ENCODE measurements around the gene MX2. TPM values are rescaled to one million over a fixed set of nuclear protein-coding genes. Genes with fewer than 3 reads are reported as not detected.

Gene MX2
- total and polyA plus RNA-seq, 2 of the 8 experiments (the other 6 are each of a cell fraction or from before 2014, with no cell fraction given), result 3.1 to 8.9 TPM

- H4K5ac ChIP-seq (ENCODE audit: insufficient read length, low read depth, low read length), result no peak overlapping the region
- no peak overlapping the region for H3K27ac ChIP-seq (ENCODE audit: low read depth, low read length)
- H3K14ac ChIP-seq (ENCODE audit: insufficient read length), result no peak overlapping the region
- H3K4ac ChIP-seq (replicated peaks; ENCODE audit: insufficient read length, low read depth, low read length), result no peak overlapping the region
- DNase-seq (ENCODE audit: low read depth in 1 of 2, low spot score in 2 of 2), result no peak
- H3K4me2 ChIP-seq (ENCODE audit: insufficient read depth in 1 of 2, low read depth in 2 of 2, low read length in 2 of 2), result no peak overlapping the region
- H3K56ac ChIP-seq (replicated peaks; ENCODE audit: insufficient read length, low read depth, low read length), result no peak overlapping the region
- FAIRE-seq, result no peak
- H3K9me3 ChIP-seq (ENCODE audit: insufficient read depth in 2 of 2, low read depth in 1 of 2, low read length in 1 of 2), result no peaks in the 10 kb centered on the region
- H2BK120ac ChIP-seq (replicated peaks; ENCODE audit: low read depth, low read length), result no peak overlapping the region
- H2BK5ac ChIP-seq (ENCODE audit: low read depth, low read length), result no peak overlapping the region
- H3K23me2 ChIP-seq (ENCODE audit: low read depth, low read length), result no peaks in the 10 kb centered on the region; the same call in 1 of the 2 replicates
- POLR2A ChIA-PET (ENCODE audit: partially characterized antibody), result interaction anchor here (1.0 kb wide), 1 partner anchor 82 kb away, joined by 3 read pairs; no protein-coding TSS in a partner anchor
- no peak overlapping the region for H2BK15ac ChIP-seq (ENCODE audit: low read length)
- peaks cover 0 to 15% (median 2%) of the 10 kb centered on the region in 4 experiments; a peak in 5 of 7 replicates for H3K4me1 ChIP-seq (replicated peaks in 1 of 4; ENCODE audit: control insufficient read depth in 3 of 4, insufficient read depth in 4 of 4, low read length in 3 of 4)
- H2AFZ ChIP-seq (ENCODE audit: low read length), result no peak overlapping the region
- H3K79me2 ChIP-seq (ENCODE audit: control insufficient read depth in 1 of 2, insufficient read depth in 2 of 2, low read length in 2 of 2), result no peaks in the 10 kb centered on the region
- 78% methylated on average over 4 of the region's 4 CpGs; no CpG with 5 or more reads in 1 of the 2 experiments for WGBS, 2 experiments (ENCODE audit: extremely low coverage in 1 of 2, insufficient coverage in 1 of 2, insufficient read length in 1 of 2, insufficient replicate concordance in 2 of 2, low coverage in 1 of 2, low lambda C conversion rate in 2 of 2, missing lambda C conversion rate in 1 of 2)
- no peak overlapping the region for H2BK20ac ChIP-seq (ENCODE audit: low read length)
- no peak overlapping the region for H2BK12ac ChIP-seq (ENCODE audit: low read depth, low read length)
- H3K36me3 ChIP-seq (ENCODE audit: control insufficient read depth in 2 of 4, insufficient read depth in 4 of 4, low read length in 3 of 4), result no peaks in the 10 kb centered on the region
- no peak overlapping the region for H3K9ac ChIP-seq (replicated peaks in 1 of 4; ENCODE audit: extremely low read depth in 1 of 4, low read depth in 3 of 4, low read length in 3 of 4)
- H4K8ac ChIP-seq (ENCODE audit: extremely low read depth, insufficient read depth, low read length), result no peak overlapping the region
- H3K4me3 ChIP-seq (ENCODE audit: extremely low read depth in 1 of 4, insufficient read depth in 2 of 4, low read depth in 3 of 4, low read length in 4 of 4), result no peak overlapping the region
- peaks cover 0 to 1% (median 0%) of the 10 kb centered on the region in 4 experiments; a peak in 1 of 7 replicates for H3K27me3 ChIP-seq (replicated peaks in 1 of 4; ENCODE audit: control insufficient read depth in 3 of 4, extremely low read depth in 1 of 4, insufficient read depth in 3 of 4, low read length in 3 of 4)
- no peak overlapping the region for H4K91ac ChIP-seq (replicated peaks; ENCODE audit: insufficient read length, low read length)
- H3K23ac ChIP-seq (ENCODE audit: insufficient read length), result no peak overlapping the region
- no peak overlapping the region for H2AK5ac ChIP-seq (ENCODE audit: low read depth, low read length)
- H4K20me1 ChIP-seq (replicated peaks in 1 of 2; ENCODE audit: control insufficient read depth in 1 of 2, insufficient read depth in 2 of 2, low read length in 2 of 2), result no peaks in the 10 kb centered on the region
- CTCF ChIA-PET (ENCODE audit: partially characterized antibody), result interaction anchor here (0.6 to 7.3 kb wide), 6 partner anchors 7 to 291 kb away, joined by 4 to 53 read pairs (median 12); partner anchors contain the start of gene MX2
- H3K79me1 ChIP-seq (ENCODE audit: low read depth, low read length), result no peaks in the 10 kb centered on the region; the same call in 1 of the 2 replicates
- no peak overlapping the region for H3K18ac ChIP-seq (ENCODE audit: extremely low read depth, low read length)
- TF ChIP-seq POU5F1 (IDR thresholded peaks at IDR 0.05; ENCODE audit: low read depth, low read length) (no peak), EZH2 (IDR thresholded peaks at IDR 0.05; ENCODE audit: low read depth, low read length, severe bottlenecking) (no peak), CBX8 (IDR thresholded peaks at IDR 0.05; ENCODE audit: borderline replicate concordance, low read depth, low read length) (no peak), HDAC6 (IDR thresholded peaks at IDR 0.05; ENCODE audit: low read depth, low read length) (no peak), SP2 (IDR thresholded peaks at IDR 0.05; ENCODE audit: low read length) (no peak), ATF2 (IDR thresholded peaks at IDR 0.05; ENCODE audit: low read length) (no peak), RAD21 (IDR thresholded peaks at IDR 0.05 in 1 of 2, conservative IDR thresholded peaks at IDR 0.05 in 1 of 2; ENCODE audit: low read depth in 2 of 2, low read length in 2 of 2) (no peak), CTCF (IDR thresholded peaks at IDR 0.05; ENCODE audit: control extremely low read depth in 1 of 3, insufficient read depth in 1 of 3, low read depth in 1 of 3, low read length in 3 of 3) (no peak)
Measured at GRCh38 chr21:41373253-41373652, 11.4 kb downstream of the MX2 start.
